GM21390 (cell line): Measurements from ENCODE around the gene TNFAIP2.

Source experiments
- ATAC-seq: cut with Tn5 transposase; IDR thresholded peaks from one replicate; pipeline ENCODE4 v1.9.1; 2021; ENCODE audit not compliant: unreplicated experiment

Gene TNFAIP2, protein sequence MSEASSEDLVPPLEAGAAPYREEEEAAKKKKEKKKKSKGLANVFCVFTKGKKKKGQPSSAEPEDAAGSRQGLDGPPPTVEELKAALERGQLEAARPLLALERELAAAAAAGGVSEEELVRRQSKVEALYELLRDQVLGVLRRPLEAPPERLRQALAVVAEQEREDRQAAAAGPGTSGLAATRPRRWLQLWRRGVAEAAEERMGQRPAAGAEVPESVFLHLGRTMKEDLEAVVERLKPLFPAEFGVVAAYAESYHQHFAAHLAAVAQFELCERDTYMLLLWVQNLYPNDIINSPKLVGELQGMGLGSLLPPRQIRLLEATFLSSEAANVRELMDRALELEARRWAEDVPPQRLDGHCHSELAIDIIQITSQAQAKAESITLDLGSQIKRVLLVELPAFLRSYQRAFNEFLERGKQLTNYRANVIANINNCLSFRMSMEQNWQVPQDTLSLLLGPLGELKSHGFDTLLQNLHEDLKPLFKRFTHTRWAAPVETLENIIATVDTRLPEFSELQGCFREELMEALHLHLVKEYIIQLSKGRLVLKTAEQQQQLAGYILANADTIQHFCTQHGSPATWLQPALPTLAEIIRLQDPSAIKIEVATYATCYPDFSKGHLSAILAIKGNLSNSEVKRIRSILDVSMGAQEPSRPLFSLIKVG

DNA sequence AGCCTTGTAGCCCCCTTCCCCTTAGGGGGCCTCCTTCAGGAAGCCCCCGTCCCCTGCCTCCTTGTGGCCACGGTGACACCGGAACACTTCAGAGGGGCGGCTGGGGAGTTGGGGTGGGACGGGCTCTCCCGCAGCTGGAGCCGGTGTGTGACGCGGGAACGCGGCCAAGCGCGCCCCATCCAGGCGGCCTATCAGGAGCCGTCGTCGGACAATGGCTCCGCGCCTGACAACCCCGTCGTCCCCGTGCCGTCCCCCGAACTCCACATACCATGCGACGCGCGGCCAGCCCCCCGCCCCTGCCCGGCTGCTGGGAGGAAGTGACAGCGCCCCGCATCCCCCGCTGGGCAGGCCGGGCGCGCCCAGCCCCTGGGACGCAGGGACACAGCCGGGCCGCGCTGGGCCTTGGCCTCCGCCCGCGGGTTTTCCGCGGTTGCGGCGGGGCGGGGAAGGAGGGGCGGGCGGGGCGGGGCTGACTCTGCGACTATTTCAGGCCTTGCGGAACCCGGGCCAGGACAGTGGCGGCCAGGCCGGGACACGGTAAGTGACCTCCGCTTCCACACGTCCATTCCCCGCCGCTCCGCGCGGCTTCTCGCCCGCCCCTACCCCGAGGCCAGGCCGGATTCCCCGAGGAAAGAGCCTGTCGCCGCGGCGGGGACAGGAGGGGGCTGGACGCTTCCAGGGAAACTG, at the start of gene TNFAIP2:
Gene TNFAIP2, plus strand, starts transcription at position 515 of the 687 bp plus-strand sequence. CDS start 2,997 bp downstream, outside the sequence.
- ATAC-seq, result no peak

DNA sequence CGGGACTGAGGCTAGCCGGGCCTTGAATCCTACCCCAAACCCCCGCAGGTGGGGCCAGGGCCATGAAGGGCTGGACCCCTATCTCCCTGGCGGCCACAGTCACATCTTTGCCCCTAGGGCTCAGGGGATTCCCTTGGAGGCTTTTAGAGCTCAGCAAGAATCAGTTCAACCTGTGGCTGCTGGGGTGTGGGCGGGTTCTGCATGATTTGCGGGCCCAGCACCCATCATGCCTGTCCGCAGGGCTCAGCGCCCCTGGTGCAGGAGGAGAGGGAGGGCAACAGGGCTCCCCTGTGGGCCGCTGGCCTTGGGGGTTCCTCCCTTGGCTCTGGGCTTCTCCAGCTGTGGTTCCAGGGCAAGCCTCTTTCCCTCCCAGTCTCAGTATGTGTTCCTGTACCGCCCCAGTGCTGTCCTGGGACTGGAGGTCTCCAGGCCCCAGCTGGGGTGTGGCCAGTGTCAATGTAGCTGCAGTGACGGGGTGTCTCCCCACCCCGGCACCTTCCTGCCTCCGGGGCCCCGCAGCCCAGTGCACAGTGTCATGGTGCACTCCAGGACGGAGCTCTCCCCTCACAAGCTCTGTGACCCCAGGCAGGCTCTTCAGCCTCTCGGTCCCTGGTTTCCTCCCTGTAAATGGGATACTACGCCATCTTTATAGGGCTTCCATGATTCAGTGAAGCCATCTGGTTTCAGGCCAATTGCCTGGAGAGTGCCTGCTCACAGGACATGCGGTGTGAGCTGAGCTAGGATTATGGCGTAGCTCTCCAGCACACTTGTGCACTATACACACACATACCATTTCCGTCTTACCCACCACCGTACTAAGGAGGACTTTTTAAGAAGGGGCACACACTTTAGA, 49.2 kb upstream of the TNFAIP2 start:
- no peak for ATAC-seq

DNA sequence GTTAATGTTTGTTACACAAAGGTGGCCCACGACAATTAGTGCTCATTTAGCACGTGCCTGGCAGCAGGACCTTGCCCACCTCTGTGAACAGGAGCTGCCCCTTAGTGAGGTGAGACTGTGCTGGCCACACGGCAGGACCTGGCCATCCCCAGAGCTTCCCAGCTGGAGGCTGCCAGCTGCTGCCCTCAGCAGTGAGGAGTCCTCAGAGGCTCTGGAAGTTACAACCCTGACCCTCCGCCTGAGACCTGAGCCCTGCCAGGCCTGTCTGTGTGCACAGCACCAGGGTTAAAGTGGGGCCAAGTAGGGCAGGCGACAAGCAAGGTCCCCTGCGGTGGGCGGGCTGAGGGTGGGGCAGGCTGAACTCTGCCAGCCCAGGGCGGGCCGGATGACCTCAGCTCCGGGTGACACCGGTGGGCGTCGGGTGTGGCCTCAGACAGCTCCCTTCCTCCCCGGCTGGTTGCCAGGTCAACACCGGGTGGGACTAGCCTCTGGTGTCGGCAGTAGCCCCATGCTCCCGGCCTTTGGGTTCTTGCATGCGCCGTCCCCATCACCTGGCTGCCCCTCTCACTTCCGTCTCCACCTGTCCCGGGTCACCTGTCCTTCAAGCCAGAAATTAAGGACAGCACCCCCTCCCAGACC, 48.4 kb upstream of the TNFAIP2 start:
- ATAC-seq, result no peak

DNA sequence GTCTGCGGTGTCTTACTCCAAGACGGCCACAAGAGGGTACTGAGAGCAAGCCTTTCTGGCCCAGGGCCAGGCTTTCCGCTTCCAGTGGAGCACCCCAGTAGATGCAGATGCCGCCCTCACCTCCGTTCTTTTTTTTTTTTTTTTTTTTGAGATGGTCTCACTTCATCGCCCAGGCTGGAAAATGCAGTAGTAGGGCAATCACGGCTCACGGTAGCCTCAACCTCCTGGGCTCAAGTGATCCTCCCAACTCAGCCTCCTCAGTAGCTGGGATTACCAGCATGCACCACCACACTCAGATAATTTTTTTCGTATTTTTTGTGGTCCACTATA, 44.9 kb upstream of the TNFAIP2 start:
- ATAC-seq, result peak; percentile 45

DNA sequence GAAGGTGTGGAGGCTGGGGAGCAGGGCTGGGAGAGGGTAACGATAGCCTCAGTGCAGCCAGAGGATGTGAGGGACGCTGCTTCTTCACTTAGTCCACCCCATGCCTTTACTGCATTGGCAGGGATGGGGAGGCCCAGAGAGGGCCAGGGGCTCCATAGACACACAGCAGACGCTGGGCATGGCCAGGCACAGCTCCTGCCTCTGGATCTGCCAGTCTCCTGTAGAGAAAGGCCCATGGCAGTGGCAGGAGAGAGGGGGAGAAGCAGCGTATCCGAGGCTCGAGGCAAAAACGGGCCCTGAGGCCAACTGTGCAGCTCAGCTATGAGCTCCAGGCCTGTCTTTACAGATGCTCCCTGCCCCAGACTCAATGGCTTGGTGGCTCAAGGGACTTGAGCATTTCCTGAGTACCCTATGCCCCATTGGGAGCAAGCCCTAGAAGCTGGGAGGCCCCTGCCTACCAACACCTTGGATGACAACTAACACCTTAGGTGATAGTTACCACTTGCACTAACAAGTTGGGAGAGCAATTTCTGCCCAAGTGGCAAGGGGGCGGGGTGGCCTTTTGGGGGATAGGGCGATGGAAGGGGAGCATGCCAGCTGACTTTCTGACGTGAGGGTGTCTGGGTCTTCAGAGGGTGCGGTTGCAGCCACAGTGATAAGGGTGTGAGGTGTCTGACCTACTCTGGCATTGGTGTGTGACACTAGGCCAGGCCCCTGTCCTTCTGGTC, 44.2 kb upstream of the TNFAIP2 start:
- no peak for ATAC-seq

DNA sequence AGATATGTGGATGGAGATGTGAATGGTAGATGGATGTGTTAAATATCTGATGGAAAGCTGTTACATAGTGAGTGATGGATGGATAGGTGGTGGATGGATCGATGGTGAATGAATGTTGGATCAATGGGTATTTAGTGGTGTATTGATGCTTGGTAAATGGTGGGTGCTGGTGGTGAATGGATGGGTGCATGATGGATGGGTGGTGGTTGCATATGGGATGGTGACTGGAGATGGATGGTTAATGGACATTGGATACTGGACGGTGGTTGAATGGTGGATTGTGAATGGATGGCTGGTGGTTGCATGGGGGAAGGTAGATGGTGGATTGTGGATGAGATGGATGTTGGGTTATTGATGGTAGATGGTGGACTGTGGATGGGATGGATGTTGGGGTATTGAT, 41.3 kb upstream of the TNFAIP2 start:
- ATAC-seq, result no peak

DNA sequence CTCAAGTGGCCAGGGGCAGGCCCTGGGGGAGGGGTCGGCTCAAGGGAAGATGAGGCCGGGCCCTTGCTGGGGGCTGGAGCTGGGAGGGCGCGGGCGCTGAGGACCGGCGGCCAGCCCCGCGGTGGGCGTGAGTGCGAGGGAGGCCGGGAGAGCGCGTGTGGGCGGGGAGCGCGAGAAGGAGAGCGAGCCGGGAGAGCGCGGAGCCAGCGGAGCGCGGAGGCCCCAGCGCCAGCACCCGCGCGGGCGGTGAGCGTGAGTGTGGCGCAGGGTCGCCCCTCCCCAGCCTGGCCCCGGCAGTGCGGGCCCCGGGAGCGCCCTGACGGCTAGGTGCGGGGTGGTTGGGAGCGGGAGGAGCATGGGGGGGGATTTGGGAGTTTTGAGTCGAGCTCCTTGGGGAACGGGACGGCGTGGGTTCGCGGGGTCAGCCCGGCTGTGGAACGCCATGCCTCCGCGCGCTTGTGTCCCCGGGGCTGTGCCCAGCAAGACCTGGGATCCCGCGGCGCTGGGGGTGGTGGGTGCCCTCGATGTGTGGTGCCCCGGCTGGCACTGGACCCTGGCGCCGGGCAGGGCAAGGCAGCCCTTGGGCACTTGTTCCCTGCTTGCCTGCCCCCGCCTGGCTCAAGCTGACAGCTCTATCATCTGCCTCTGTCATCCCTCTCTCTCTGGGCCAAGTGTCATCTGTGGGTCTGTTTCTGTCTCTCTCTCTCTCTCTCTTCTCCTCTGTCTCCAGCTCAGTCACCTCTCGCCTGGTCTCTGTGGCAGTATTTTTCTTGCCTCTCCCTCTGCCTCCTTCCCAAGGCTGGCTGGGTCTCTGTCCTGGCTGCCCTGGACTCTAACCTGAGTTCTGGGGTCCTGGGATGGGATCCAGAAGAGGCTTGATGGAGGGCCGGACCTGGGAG, 39.0 kb upstream of the TNFAIP2 start, which contains the start of gene LBHD2:
Gene LBHD2, plus strand, starts transcription at position 190 of the 899 bp plus-strand sequence. CDS start 1,803 bp downstream, outside the sequence.
- no peak for ATAC-seq

DNA sequence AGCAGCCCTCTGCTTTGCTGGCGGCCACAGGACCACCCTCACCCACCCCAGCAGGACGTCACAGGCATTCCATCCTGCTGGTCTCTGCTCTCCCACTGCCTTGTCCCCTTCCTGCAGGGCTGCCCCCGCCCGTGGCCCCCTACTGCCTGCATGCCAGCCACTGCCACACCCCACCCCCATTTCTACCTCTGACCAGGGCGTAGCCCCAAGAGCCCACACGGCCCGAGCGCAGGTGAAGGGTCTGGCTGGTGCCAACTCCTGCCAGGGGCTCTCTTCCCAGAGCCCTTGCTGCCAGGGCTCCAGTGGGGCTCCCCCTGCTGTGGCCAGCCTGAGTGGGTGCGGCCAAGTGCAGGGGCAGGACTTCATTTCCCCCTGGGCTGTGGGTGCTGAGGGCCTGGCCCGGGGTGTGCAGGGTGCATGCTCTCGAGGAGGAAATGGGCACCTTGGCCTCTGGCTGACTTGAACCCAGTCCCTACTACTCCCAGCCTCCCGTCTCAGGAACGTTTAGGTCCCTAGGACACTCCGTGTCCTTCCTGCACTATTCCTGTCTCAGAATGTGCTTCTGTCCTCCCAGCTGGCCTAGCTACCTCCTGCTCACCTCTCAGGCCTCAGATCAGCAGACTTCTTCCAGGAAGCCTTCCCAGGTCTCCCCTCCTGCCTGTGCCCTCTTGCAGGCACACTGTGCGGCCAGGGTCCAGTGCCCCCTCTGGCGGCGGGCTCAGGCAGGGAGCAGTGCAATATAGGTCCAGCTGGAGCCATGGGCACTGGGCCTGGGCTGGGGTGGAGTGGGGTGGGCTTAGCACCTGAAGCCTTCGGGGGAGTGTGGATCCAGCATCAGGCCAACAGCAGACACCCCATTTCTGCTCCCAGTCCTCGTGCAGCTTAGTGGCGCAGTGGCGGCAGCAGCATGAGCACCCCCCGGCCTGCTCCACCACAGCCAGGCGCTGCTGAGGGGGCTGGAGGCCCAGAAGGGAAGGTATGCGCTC, 37.9 kb upstream of the TNFAIP2 start:
- no peak for ATAC-seq

DNA sequence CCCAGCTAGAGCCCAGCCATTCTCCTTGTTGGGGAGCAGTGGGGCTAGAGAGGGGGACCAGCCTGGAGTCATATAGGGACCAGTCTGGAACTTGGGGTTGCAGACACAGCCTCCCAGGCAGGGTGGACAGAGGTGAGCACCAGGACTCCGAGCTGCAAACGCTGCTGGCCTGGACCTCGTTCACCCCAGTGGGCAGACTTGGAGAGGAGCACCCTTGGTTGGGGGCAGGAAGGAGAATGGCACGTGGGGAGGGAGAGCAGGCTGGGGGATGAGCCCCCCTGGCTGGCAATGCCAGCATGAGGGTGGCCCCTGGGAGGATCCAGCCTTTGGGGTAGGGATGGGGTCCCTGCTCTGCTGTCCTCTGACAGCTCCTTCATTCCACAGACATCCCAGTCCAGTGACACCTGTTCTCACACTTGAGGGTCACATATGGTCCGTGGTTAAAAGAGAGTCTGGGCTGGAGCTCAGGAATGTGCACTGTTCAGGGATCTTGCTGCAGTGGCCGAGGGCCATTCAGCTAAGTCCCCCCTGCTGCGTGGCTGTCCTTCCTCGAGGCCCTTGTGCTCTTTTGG, 36.4 kb upstream of the TNFAIP2 start:
- no peak for ATAC-seq

DNA sequence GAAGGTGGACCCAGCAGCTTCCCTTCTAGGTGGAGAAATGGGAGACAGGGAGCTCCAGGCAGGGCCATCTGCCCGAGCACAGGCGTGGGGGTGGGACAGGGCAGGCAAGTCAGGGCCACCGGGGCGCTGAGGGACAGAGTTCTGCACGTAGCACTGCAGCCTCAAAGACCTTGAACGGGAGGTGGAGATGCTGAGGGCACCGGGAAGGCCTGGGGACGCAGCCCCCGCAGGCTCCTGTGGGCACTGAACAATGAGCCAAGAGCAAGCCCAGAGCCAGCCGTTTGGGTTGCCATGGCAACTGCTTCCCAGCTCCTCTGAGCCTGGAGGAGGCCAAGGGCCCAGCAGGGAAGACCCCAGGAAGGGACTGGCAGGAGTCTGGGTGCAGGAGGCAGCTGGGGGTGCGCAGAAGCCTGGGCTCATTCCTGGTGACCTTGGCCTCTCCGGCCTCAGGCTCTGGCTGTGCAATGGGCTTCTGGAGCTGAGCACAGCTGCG, 35.9 kb upstream of the TNFAIP2 start:
- ATAC-seq, result no peak

DNA sequence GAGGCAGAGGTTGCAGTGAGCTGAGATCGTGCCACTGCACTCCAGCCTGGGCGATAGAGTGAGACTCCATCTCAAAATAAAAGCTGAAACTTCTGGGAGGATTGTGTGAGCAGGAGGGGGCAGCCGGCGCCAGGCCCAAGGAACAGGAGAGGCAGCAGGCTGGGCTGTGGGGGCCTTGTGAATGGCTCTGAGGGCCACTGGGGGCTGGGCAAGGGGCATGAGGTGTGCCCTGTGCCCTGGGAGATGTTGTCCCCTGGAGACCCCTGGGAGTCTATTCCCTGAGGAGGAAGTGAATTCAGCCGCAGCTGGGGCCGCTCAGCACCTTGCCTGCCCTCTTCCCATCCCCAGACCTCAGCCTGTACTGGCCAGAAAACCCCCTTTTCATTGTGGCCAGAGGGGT, 34.3 kb upstream of the TNFAIP2 start:
- ATAC-seq, result no peak

DNA sequence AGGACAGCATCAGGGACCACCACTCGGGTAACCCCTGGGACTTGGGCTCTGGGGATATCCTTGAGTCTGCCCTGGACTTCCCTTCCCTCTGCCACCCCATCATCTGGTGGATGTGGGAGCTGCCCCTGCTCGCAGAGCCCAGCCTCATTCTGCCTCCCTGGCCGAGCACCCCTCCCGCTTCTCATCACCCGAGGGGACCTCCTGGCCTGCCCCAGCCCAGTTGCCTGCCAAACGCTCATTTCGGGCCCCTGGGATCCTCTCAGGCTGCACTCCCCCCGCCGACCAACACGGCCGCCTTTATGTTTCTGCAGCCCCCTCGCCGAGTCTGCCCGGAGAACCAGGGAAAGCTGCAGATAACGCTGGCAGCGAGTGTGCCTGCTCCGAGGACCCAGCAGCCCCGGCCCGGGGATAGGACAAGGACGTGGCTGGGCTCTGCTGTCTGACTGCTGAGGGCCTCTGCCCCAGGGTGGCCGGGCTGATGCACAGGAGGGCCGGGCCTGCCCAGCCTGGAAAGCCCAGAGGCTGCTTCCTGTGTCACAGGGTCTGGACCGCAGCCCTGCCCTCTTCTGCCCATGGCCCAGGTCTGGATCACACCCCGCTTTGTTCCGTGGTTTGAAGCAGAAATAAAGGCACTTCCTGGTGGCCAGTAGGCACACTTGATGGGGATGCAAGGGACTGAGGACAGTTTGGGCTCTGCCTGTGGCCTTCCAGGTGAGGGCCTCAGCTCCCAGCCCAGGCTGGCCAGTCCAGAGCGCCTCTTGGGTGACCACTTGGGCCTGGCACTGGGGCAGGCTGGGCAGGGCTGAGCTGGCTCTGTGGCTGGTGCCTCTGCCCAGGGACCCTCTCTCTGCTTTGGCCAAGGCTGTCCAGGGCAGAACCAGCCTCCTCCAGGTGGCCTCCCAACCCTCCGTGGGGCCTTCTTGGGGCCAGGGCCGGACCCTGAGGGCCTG, 33.6 kb upstream of the TNFAIP2 start:
- ATAC-seq, result no peak

DNA sequence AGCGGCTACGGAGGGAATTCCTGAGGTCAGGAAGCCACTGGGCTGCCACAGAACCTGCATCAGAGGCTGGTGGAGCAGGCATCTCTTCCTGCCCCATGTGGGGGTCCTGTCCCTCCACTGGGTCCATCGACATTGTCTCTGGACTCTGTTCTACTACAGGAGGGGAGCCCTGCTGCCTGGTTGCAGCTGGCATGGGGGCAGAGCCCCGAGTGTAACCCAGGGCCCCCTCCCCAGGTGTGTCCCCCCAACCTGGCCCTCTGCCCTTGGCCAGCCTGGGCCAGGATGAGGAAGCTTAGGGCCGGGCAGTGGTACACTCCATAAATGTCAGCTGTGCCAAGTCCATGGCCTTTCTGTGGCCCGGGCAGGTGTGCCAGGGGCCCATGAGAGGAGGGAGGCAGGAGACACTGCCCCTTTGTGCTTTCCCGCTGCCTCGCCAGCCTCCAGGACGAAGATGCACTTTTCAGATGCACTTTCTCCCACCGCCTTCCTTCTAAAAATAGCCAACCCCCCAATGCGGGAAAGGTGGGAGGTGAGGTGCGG, 32.7 kb upstream of the TNFAIP2 start:
- ATAC-seq, result no peak

DNA sequence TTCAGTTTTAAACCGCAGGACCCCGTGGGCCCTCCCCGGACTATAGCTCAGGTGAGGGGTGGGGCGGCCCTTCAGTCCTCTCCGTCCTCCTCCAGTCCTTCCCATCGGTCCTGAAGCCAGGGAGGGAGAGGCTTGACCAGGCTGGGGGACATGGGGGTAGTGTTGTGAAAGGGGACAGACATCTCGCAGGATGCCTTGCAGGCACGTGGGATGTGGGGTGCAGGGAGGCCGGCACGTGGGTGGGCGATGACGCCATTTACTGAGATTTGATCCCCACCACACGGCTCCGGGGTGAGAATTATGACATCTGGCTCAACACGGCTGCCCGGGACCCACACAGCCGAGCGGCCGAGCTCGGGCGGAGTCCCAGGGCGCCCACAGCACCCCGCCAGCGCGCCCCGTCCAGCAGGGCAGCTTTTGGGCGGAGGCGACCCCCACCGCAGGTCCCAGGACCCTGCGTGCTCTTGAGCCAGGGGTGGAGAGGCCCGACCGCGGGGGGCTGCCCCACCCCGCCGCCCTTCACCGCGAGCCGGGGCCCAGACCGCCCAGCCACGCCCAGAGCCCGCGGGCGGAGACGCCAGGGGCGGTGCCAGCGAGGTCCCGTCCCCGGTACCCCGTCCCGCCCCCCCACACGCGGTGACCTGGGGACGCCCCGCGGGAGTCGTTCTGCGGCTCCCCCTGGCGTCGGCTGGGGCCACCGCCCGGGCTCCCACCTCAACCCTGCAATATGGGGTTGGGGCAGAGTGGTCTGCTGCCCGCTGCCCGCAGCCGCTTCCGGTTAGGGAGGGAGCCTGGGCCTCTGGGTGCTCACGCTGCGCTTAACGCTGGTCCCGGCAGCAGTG, 32.0 kb upstream of the TNFAIP2 start:
- ATAC-seq, result peak; percentile 59

DNA sequence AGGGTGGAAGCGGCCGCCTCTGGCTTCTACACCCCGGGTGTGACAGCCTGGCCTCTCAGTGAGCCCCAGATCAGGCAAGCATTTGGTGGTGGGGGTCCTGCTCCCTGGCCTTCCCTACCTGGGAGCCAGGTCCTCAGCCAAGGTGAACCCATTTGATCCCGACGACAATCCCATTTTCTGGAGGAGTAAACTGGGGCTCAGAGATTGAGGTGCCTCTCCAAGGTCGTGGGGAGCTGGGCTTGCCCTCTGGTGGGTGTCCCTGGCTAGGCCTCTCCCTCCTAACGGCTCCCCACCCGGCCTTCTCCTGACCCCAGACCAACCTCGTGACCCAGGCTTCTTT, 31.4 kb upstream of the TNFAIP2 start:
- ATAC-seq, result no peak
